Left ventricle myocardium superior (tissue), 1 donor: ENCODE results near the gene NSMCE1. TPM values are rescaled to one million over a fixed set of nuclear protein-coding genes. Genes with fewer than 3 reads are reported as not detected.
"Not testable (repeated sequence)": the region's sequence is repeated elsewhere in the genome, so short reads cannot be mapped to it uniquely, and the experiment has no call there.

Experiments used
- ATAC-seq: fragments of 200-7000 bp; cut with Tn5 transposase; one replicate; pipeline ENCODE4 v1.9.1; 2020; ENCODE audit warnings: mild to moderate bottlenecking, moderate library complexity
- DNase-seq: peaks from one replicate; pipeline ENCODE4 v3.0.0-alpha.2; 2020
- intact Hi-C: fragments of 100-400 bp; cut with micrococcal nuclease; formaldehyde crosslinking; loops from one replicate; pipeline ENCODE4 v1.11.0; 2022
- total RNA-seq: library from RNA; stranded (reverse); fragmentation: NEBNext Ultra II Directional; extraction: Animal tissue kit (Norgen Biotek cat#: 25700); gene quantifications from one replicate; pipeline ENCODE4 v1.2.1, GENCODE V29; 2021
- donor health status: DM: no; HTN: yes; CAD: no; lungs with severe emphysema.

NSMCE1 gene
- total RNA-seq, 1 donor from 2014 or later = 34.2 TPM

GRCh38 chr16:27304881-27305745 is 36.5 kb upstream of the NSMCE1 start:
- intact Hi-C loops = no loop called here
- DNase-seq = no peak
- ATAC-seq = no peak

DNA sequence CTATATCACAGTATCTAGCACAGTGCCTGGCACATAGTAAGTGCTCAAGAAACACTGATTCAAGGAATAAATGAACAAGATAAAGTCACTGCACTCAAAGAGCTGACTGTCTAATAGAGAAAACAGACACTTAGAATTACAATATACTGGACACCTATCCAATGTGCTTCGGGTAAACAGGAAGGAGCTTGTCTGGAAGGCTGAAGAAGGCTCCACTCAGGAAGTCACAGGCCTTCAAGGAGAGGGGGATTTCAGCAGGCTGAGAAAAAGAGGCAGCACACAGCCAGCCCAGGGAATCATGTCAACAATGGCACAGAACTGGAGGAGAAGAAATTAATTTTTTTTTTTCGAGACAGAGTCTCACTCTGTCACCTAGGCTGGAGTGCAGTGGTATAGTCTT is 35.5 kb upstream of the NSMCE1 start:
- intact Hi-C loops = no loop called here
- DNase-seq (no peak), ATAC-seq (no peak)

GRCh38 chr16:27303256-27304100 is 34.9 kb upstream of the NSMCE1 start:
- intact Hi-C loops = no loop called here
- ATAC-seq (no peak), DNase-seq (no peak)

DNA sequence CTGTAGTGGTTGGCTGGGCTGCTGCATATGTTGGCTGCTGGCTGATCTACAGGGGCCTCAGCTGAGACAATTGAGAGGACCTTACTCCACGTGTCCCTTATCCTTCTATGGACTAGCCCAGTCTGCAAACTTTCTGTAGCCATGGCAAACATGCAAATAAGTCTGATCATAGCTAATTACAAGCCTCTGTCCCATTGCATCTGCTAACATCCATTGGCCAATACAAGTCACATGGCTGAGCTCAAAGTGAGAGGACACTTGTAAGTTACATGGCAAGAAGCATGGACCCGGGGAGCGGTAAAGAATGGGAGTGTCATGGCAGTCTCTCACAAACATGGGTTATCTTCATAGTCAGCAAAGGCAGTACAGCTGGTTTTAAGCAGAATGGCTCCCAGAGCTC is 33.6 kb upstream of the NSMCE1 start:
- DNase-seq (no peak), ATAC-seq (no peak)
- intact Hi-C loops = no loop called here

GRCh38 chr16:27301236-27301861 is 32.8 kb upstream of the NSMCE1 start:
- ATAC-seq = no peak
- intact Hi-C loops = no loop called here
- DNase-seq = no peak

GRCh38 chr16:27298132-27298531 is 29.6 kb upstream of the NSMCE1 start:
- ATAC-seq = no peak
- no peak for DNase-seq
- intact Hi-C loops = no loop called here

GRCh38 chr16:27293343-27293742 is 24.8 kb upstream of the NSMCE1 start:
- no peak for DNase-seq
- no peak for ATAC-seq
- intact Hi-C loops = no loop called here

DNA sequence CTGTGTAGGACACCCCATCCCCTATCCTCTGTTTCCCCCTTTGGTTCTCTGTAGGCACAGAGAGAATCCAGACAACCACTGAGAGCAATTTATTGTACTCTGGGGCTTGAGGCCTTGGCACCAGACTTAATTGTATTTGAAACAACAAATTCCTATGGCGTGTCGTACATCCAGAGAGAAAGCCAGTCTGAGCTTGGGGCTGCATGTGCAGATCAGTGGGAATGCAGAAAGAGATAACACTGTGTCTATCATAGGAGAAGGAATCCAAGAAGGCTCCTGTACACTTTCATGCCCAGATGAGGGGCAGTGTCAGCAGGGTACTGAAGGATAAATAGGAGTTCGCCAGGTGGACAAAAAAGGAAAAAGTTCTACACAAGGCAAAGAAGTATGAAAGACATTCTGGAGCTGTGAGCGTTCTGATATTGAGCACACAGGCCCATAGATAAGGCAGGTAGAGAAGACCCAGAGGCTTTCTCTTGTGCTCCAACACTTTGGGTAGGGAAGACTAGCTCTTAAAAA is 23.2 kb upstream of the NSMCE1 start:
- DNase-seq = no peak
- intact Hi-C loops = no loop called here
- no peak for ATAC-seq

DNA sequence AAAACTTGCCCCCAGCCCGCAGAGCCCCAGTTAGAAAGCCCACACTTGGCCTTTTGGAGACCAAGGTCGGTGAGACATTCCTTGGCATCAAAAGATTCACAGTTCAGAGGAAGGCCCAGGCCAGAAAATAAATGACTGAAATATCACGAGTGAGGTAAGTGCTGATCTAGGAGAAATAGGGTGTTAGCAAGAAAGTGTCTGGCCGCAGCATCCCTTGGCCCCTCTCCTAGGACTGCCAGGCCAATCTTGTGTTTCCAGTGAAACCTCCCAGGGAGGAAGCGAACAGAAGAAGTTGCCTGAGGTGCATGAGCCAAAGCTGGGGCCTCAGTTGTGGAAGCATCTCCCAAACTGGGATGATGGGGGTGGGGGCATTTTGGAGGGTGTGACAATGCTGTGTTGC is 22.5 kb upstream of the NSMCE1 start:
- DNase-seq (no peak), ATAC-seq (no peak)

GRCh38 chr16:27290562-27290961 is 22.0 kb upstream of the NSMCE1 start:
- DNase-seq (no peak), ATAC-seq (no peak)
- intact Hi-C loops = no loop called here

More for the DNA sequence above, 22.5 kb upstream of the NSMCE1 start:
- intact Hi-C loops = no loop called here

DNA sequence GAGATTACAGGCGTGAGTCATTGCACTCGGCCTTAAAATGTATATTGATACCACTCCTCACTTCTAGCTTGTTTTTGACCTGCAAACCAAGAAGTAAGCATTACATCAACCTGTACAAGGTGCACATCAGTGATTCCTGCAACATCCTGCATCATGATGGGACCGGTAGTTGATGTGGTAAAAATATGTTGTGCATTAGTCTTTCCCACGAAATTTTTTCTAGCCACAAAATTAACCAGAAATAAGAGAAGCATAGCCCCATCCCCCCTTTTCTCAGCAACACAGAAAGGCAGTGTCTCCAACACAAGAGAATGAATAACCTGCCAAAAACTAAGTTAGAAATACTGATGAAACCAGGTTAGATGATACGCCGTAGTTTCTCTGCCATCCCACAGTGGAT is 21.1 kb upstream of the NSMCE1 start:
- no peak for ATAC-seq
- DNase-seq = no peak
- intact Hi-C loops = no loop called here

- DNase-seq, intact Hi-C loops, ATAC-seq: not testable (repeated sequence)
Observed at GRCh38 chr16:27288313-27288712, 19.7 kb upstream of the NSMCE1 start.

DNA sequence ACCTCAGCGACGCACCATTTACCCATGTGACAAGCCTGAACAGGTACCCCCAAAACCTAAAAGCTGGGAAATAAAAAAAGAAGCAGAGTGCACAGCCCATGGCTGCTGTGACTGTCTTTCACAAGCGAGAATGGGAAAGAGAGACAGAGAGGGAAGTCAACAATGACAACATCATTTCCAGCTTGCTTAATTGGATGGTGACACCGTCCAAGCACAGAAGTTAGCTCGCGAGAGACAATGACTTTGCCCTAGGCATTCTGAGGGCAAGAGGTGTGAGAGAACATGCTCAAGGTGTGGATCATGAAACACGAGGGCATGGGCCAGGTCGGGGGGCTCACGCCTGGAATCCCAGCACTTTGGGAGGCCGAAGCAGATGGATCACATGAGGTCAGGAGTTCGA is 19.3 kb upstream of the NSMCE1 start:
- ATAC-seq = no peak
- no peak for DNase-seq
- intact Hi-C loops = no loop called here

- intact Hi-C loops = no loop called here
- ATAC-seq (no peak), DNase-seq (no peak)
Observed at GRCh38 chr16:27287051-27287811, 18.7 kb upstream of the NSMCE1 start.

- ATAC-seq (peak; percentile 83), DNase-seq (no peak)
- intact Hi-C loops = no loop called here
Observed at GRCh38 chr16:27286451-27286850, 17.9 kb upstream of the NSMCE1 start.

GRCh38 chr16:27285676-27286196 is 17.2 kb upstream of the NSMCE1 start:
- DNase-seq (no peak), ATAC-seq (peak; percentile 67)
- intact Hi-C loops = no loop called here

DNA sequence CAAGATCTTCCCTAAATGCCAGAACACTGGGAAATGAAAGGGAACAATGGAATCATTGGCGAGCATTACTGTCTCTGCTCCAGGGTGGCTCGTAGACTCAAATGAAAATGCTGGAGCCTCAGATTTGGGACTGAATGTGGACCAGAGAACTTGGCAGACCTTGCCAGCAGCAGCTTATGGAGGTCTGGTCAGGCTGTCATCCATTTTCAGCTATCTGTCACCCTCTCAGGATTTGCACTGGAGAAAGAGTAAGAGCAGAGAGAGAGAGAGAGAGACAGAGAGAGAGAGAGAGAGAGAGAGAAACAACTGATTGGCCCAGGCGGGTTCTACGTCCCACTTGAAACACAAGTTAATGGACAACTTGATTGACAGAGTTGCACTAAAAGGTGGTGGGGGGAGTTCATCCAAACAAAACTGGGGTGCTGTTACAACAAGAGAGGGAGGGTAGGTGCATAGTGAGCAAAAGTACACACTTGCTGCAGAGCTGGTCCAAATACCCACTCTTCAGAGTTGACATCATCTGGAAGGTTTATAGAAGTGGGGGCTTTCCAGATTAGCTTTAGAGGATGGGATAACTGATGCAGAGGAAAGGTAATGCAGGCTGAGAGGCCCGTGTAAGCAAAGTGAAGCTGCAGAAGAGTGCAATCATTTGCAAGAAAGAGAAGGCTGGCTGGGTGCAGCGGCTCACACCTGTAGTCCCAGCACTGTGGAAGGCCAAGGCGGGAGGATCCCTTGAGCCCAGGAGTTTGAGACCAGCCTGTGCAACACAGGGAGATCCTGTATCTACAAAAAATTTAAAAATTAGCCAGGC is 16.5 kb upstream of the NSMCE1 start:
- ATAC-seq (no peak), DNase-seq (no peak)
- intact Hi-C loops = no loop called here

DNA sequence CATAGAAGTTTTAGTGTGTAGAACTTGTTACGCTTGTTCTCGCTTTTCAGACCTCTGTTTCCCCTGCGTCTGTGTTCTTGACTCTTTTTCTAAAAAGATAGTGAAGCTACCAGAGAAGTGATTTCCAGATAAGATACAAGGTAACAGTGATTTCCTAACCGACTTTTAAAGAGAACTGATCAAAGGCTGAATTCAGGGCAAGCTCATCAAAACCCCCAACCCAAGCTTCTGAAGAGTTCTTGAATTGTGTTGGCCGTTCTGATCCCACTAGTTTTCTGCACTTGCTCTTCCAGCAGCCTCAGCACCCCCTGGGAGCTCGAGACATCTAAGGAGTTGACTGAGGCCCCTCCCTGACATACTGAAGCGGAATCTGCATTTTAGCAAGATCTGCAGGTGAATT is 12.7 kb upstream of the NSMCE1 start:
- no peak for DNase-seq
- intact Hi-C loops = no loop called here
- no peak for ATAC-seq
